HUES6 (cell line): Measurements from ENCODE around the gene IL6.
"Not testable (repeated sequence)": the region's sequence is repeated elsewhere in the genome, so short reads cannot be mapped to it uniquely, and the experiment has no call there.

Experiments used
- H3K27ac ChIP-seq: 2 replicates; pipeline ENCODE4 v1.7.0; 2013; ENCODE audit warnings: low read depth, mild to moderate bottlenecking, low read length, inconsistent platforms
- H3K27me3 ChIP-seq: 2 replicates; pipeline ENCODE4 v1.6.1; 2013; ENCODE audit warnings: low read length; ENCODE audit not compliant: control insufficient read depth, insufficient read depth
- H3K36me3 ChIP-seq: 2 replicates; pipeline ENCODE4 v1.6.1; 2013; ENCODE audit warnings: low read length; ENCODE audit not compliant: control insufficient read depth, insufficient read depth
- H3K4me1 ChIP-seq: 2 replicates; pipeline ENCODE4 v1.6.1; 2013; ENCODE audit warnings: low read length; ENCODE audit not compliant: control insufficient read depth, insufficient read depth
- H3K4me3 ChIP-seq: 2 replicates; pipeline ENCODE4 v1.5.1; 2013; ENCODE audit warnings: low read depth, low read length
- H3K9ac ChIP-seq: one replicate; pipeline ENCODE4 v1.6.1; 2013; ENCODE audit warnings: mild to moderate bottlenecking, low read length
- H3K9me3 ChIP-seq: 2 replicates; pipeline ENCODE4 v1.6.1; 2013; ENCODE audit warnings: low read depth, low read length; ENCODE audit not compliant: control insufficient read depth, insufficient read depth

IL6 gene

GRCh38 chr7:22726907-22727713 is at the start of gene IL6:
Gene IL6 (plus strand): TSS chr7:22727200. CDS start chr7:22727263, 63 bp downstream.
- H3K9me3 ChIP-seq, result no peaks in the 10 kb centered on the region
- peaks cover 15% of the 10 kb centered on the region; the same call in 1 of the 2 replicates for H3K36me3 ChIP-seq
- peak within 1 kb of the TSS; percentile 56; the same call in 1 of the 2 replicates for H3K27ac ChIP-seq
- H3K9ac ChIP-seq, result peak within 1 kb of the TSS; percentile 82
- no peaks in the 10 kb centered on the region for H3K27me3 ChIP-seq
- H3K4me1 ChIP-seq, result peaks cover 38% of the 10 kb centered on the region
- H3K4me3 ChIP-seq, result peak within 1 kb of the TSS; percentile 46

- H3K9me3 ChIP-seq, H3K27ac ChIP-seq, H3K36me3 ChIP-seq, H3K4me3 ChIP-seq, H3K9ac ChIP-seq, H3K27me3 ChIP-seq: not testable (repeated sequence)
- H3K4me1 ChIP-seq, result peaks cover 24% of the 10 kb centered on the region
These were observed 49.7 kb upstream of the IL6 start for GRCh38 chr7:22677263-22677662.

- Histone ChIP-seq H3K4me3 (no peak overlapping the region), H3K4me1 (peaks cover 23% of the 10 kb centered on the region), H3K9ac (no peak overlapping the region), H3K27me3 (no peaks in the 10 kb centered on the region), H3K9me3 (no peaks in the 10 kb centered on the region), H3K36me3 (peaks cover 4% of the 10 kb centered on the region; the same call in 1 of the 2 replicates), H3K27ac (no peak overlapping the region)
These were observed 49.3 kb upstream of the IL6 start for GRCh38 chr7:22677680-22678079.

GRCh38 chr7:22680482-22680911 is 46.5 kb upstream of the IL6 start:
- H3K4me1 ChIP-seq, result peaks cover 10% of the 10 kb centered on the region; the same call in 1 of the 2 replicates
- no peak overlapping the region for H3K27ac ChIP-seq
- H3K27me3 ChIP-seq, result no peaks in the 10 kb centered on the region
- no peak overlapping the region for H3K4me3 ChIP-seq
- H3K9ac ChIP-seq, result no peak overlapping the region
- no peaks in the 10 kb centered on the region for H3K9me3 ChIP-seq
- H3K36me3 ChIP-seq, result peaks cover 20% of the 10 kb centered on the region; the same call in 1 of the 2 replicates

- Histone ChIP-seq H3K4me3 (no peak overlapping the region), H3K36me3 (peaks cover 20% of the 10 kb centered on the region; the same call in 1 of the 2 replicates), H3K27me3 (no peaks in the 10 kb centered on the region), H3K9me3 (no peaks in the 10 kb centered on the region), H3K4me1 (peaks cover 10% of the 10 kb centered on the region; the same call in 1 of the 2 replicates), H3K9ac (no peak overlapping the region), H3K27ac (no peak overlapping the region)
These were observed 45.7 kb upstream of the IL6 start for GRCh38 chr7:22681312-22681711.

- Histone ChIP-seq H3K36me3 (peaks cover 20% of the 10 kb centered on the region; the same call in 1 of the 2 replicates), H3K4me3 (no peak overlapping the region), H3K9me3 (no peaks in the 10 kb centered on the region), H3K9ac (no peak overlapping the region), H3K27me3 (no peaks in the 10 kb centered on the region), H3K4me1 (peaks cover 10% of the 10 kb centered on the region; the same call in 1 of the 2 replicates), H3K27ac (no peak overlapping the region)
These were observed 44.9 kb upstream of the IL6 start for GRCh38 chr7:22681852-22682657.

GRCh38 chr7:22683379-22683778 is 43.6 kb upstream of the IL6 start:
- Histone ChIP-seq H3K4me1 (peaks cover 8% of the 10 kb centered on the region; the same call in 1 of the 2 replicates), H3K36me3 (peaks cover 20% of the 10 kb centered on the region; the same call in 1 of the 2 replicates), H3K9me3 (no peaks in the 10 kb centered on the region; the same call in 1 of the 2 replicates), H3K9ac (no peak overlapping the region), H3K27me3 (no peaks in the 10 kb centered on the region), H3K4me3 (no peak overlapping the region), H3K27ac (no peak overlapping the region)

- Histone ChIP-seq H3K4me3 (no peak overlapping the region), H3K9me3 (no peaks in the 10 kb centered on the region; the same call in 1 of the 2 replicates), H3K9ac (no peak overlapping the region), H3K27me3 (no peaks in the 10 kb centered on the region), H3K27ac (no peak overlapping the region), H3K36me3 (peaks cover 20% of the 10 kb centered on the region; the same call in 1 of the 2 replicates), H3K4me1 (peaks cover 8% of the 10 kb centered on the region; the same call in 1 of the 2 replicates)
These were observed 40.4 kb upstream of the IL6 start for GRCh38 chr7:22686620-22687019.

- H3K4me1 ChIP-seq, result no peaks in the 10 kb centered on the region
- H3K27ac ChIP-seq, result no peak overlapping the region
- H3K4me3 ChIP-seq, result no peak overlapping the region
- H3K36me3 ChIP-seq, result peaks cover 13% of the 10 kb centered on the region; the same call in 1 of the 2 replicates
- no peaks in the 10 kb centered on the region; the same call in 1 of the 2 replicates for H3K9me3 ChIP-seq
- H3K27me3 ChIP-seq, result no peaks in the 10 kb centered on the region
- H3K9ac ChIP-seq, result no peak overlapping the region
These were observed 38.9 kb upstream of the IL6 start for GRCh38 chr7:22688084-22688483.

GRCh38 chr7:22688934-22689333 is 38.1 kb upstream of the IL6 start:
- not testable (repeated sequence) for H3K9me3 ChIP-seq, H3K27ac ChIP-seq, H3K4me1 ChIP-seq, H3K9ac ChIP-seq, H3K27me3 ChIP-seq, H3K4me3 ChIP-seq, H3K36me3 ChIP-seq
